ENCODE measurements around the gene WDR48.

Gene WDR48

GRCh38 chr3:39019299-39019698 lies 32.5 kb upstream of the WDR48 start:
- TF ChIP-seq CTCF (IDR thresholded peaks at IDR 0.05), result no peak
- no peak overlapping the region for H3K27ac ChIP-seq
- no peak overlapping the region for H3K4me3 ChIP-seq
- no peak for DNase-seq (ENCODE audit: low spot score)

- no peak for TF ChIP-seq CTCF (IDR thresholded peaks at IDR 0.05)
- no peak overlapping the region for H3K4me3 ChIP-seq
- DNase-seq (ENCODE audit: low spot score), result no peak
- no peak overlapping the region for H3K27ac ChIP-seq
These were observed 30.8 kb upstream of the WDR48 start for GRCh38 chr3:39021029-39021428.

- no peak for DNase-seq (ENCODE audit: low spot score)
- TF ChIP-seq CTCF (IDR thresholded peaks at IDR 0.05), result no peak
- Histone ChIP-seq H3K27ac (no peak overlapping the region), H3K4me3 (no peak overlapping the region)
These were observed 30.1 kb upstream of the WDR48 start for GRCh38 chr3:39021465-39022285.

GRCh38 chr3:39022286-39022630 lies 29.6 kb upstream of the WDR48 start:
- no peak for TF ChIP-seq CTCF (IDR thresholded peaks at IDR 0.05)
- Histone ChIP-seq H3K4me3 (no peak overlapping the region), H3K27ac (no peak overlapping the region)
- no peak for DNase-seq (ENCODE audit: low spot score)

GRCh38 chr3:39024497-39024896 lies 27.3 kb upstream of the WDR48 start:
- TF ChIP-seq CTCF (IDR thresholded peaks at IDR 0.05), result no peak
- Histone ChIP-seq H3K4me3 (no peak overlapping the region), H3K27ac (no peak overlapping the region)
- DNase-seq (ENCODE audit: low spot score), result no peak

GRCh38 chr3:39025222-39025970 lies 26.4 kb upstream of the WDR48 start:
- Histone ChIP-seq H3K27ac (no peak overlapping the region), H3K4me3 (no peak overlapping the region)
- TF ChIP-seq CTCF (IDR thresholded peaks at IDR 0.05), result no peak
- no peak for DNase-seq (ENCODE audit: low spot score)

GRCh38 chr3:39028546-39028945 lies 23.3 kb upstream of the WDR48 start:
- no peak overlapping the region for H3K4me3 ChIP-seq
- no peak for TF ChIP-seq CTCF (IDR thresholded peaks at IDR 0.05)
- no peak for DNase-seq (ENCODE audit: low spot score)
- no peak overlapping the region for H3K27ac ChIP-seq
